Hypothalamus (tissue), 51 donors: Measurements from ENCODE around the gene PLEKHM3.

Experiments
- DNase-seq, 51 donors: peaks; one replicate each; lab custom pipeline; 2025; lab: John Stamatoyannopoulos, UW

PLEKHM3 gene

DNA sequence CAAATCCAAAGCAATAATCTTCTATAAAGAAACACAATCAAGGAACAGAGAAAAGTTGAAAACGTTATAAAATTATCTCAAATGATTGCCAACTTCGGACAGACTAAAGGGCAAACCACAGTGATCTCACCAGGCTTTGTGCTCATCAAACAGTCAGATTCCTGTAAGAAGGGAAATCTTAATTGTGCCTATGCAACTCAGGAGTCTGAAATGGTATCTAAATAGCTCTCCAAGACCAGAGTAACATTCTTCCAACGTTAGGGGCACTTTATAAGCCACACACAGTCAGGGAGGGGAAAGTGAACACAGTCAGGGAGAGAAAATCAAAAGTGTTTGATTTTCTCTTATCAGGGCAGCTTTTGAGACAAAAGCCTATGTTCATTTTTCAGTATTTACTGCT is 29.4 kb downstream of the PLEKHM3 start:
- DNase-seq, result no peak

DNA sequence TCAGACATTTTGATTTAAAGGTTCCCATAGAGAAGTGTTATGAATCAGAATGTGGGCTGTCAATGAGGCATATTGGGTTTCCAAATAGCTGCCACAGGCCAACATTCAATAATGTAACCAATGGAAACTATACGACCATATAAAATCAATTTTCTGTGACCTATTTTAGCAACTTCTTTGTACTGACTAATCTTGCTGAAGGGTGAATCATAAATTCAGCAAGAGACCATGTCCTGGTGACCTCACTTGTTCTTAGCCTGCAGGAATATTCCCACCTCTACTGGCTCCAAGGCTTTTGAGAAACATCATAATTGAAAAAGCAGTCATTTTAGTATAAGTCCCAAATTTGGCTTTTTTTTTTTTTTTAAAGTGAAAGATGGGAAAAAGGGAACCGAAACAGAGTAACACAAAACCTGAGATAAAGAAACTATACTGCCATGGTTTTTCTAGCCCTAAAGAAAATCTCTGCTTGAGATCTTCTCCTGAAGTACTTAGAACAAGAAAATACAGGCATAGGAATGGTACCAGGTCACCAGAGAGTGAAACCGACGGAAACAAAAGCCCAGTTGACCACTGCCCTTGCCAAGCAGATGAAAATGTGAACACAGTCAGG is 32.1 kb downstream of the PLEKHM3 start:
- DNase-seq, result no peak

DNA sequence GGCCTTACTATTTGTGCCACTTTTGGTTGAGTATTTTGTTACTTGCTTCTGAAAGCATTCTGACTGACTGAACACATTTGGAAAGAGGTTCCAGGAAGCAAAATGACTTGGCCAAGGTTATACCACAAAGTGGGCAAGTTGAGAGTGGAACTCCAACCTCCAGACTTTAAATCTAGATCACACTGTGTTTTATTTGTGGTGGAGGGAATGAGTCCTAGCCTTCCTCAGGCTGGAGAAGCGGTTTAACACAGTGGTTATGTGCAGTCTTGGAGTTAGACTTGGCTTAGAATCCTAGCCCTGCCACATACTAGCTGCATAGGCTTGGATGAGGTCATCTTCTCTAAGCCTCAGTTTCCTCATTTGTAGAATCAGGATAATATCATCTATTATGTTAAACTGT is 33.4 kb downstream of the PLEKHM3 start:
- DNase-seq, result no peak

DNA sequence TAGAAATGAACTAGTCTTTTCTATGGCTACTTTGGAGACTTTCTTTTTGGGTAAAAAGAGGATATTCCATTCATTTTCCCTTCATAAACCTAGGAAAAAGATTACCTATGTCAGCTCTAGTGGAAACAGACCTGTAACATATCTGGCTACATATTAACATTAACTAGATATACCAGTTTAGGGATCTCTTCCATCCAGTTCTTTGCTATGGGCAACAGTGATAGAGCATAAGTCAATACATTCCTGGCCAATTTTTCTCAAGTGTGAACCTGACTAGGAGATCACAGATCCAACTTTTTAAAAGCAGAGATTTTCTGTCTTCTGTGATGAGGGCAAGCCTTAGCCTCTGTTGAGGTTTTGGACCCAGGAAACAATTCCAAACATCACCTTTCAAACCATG is 34.5 kb downstream of the PLEKHM3 start:
- no peak for DNase-seq

DNA sequence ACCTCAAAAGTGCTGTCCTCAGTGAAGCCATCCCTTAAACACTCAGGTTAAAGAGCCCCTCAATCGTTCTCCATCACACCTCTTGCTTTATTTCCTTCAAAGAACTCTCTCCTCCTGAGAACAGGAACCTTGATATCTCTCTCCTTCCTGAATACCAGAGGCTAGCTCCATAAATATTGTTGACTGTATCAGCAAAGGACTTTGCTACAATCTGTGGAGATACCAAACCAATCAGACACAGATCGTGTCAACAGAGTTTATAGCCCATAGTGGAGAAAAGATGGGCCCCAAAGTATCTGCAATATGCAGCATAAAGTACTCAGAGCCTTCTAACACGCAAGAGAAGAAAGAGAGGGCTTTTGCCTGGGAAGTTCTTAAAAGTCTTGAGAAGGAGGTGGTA is 36.4 kb downstream of the PLEKHM3 start:
- DNase-seq, result no peak

DNA sequence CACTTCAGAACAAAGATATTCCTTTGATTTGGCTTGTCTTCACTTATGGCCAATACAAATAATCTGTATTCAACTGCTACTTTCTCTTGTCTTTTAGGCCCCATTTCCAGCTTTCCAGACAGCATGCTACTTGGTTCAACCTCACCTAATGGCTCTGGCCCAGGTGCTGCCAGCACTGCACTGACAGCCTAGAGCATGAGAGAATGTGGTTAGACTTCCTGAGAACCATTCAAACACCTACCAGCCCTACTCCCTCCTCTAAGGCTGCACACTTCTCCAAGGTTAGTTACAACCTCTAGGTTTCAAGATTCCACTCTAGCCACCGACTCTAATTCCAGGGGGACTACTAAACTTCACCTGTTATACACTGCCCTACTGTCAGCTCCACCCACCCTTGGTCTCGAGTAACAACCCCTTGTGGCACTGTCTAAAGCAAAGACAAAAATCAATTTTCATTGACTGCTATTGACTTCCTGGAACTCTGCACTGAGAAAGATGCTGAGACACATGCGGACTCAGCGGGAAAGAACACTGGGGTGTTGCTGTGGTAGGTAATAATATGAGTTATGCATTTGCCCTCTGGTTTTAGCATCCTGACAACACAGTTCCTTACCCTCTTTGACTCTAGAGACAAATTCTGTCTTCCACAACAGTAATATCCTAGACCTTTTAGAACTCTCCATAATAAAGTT is 38.2 kb downstream of the PLEKHM3 start:
- DNase-seq, result no peak

DNA sequence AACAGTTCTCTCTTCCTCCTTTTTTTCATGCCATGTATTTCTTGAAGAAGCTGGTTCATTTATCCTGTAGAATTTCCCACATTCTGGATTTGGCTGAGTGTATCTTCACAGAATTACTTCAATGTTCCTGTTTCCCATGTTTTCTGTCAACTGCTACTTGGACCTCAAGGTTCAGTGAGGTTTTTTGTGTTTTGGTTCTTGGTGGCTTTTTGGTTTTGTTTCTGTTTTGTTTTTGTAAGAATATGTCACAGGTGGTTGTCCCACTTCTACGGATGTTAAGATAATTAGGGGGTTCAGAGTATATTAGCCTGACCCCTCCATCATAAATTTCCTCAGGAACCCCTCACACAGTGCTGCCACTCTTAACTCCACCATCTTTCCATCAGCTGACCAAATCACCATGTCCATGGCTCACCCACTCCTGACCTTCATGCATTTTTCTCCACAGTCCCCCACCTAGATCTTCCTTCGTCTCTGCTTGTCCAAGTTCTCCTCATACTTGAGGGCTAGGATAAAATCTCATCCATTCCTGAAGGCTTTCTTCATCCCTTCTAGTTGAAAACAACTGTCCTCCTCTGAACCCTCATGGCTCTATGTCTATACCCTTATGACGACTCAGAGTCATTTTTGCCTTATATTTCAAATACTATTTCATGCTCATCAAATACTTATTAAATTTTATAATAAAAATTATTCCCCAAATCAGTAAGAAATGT is 40.4 kb downstream of the PLEKHM3 start:
- DNase-seq, result no peak

DNA sequence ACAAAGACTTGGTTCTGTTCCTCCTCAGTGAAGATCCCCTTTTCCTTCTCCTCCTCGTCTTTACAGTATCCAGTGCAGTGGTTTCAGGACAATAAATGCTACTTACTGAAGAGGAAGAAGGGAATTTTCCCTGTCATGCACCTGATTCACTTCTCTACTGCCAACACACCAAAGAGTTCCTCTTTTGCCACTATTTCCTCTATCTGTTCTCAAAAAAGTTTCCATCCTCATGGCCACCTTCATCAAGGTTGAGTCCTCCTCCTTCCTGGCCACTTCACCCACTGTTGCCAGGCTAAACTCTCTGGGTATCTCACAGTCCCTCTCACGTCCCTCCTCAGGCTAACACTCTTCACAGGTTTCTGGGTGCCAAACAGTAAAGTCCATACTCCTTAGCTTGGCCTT is 41.7 kb downstream of the PLEKHM3 start:
- no peak for DNase-seq

DNA sequence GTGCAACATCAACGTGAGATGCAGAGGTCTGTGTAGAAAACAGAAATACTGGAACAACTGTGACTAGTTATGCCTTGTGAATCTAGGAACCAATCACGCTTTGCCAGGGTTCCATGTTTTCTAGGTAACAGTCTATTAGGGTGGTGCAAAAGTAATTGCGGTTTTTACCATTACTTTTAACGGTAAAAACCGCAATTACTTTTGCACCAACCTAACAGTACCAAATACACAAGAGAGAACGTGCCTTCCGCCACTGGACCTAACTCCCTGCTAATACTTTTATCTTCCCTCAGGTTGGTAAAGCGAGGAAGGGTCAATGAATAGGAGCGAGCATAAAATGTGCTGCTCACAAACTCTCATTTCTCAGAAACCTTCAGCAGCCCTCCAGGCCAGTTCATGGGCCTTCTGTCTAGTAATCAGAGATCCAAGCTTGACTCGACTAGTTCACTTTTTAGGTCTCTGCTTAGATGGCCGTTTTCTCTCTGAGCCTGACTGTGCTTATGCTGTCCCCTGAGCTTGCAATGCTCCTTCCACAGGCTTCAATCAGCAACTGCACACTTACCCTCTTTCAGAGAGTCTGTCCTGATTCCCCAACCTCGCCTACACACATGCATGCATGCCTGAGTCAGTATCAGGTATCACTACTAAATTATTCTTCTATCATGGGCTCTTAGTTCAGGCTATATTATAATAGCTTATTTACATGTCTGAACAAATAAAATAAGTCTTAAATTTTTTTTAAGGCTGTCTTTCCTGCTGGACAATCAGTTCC is 47.0 kb downstream of the PLEKHM3 start:
- no peak for DNase-seq

DNA sequence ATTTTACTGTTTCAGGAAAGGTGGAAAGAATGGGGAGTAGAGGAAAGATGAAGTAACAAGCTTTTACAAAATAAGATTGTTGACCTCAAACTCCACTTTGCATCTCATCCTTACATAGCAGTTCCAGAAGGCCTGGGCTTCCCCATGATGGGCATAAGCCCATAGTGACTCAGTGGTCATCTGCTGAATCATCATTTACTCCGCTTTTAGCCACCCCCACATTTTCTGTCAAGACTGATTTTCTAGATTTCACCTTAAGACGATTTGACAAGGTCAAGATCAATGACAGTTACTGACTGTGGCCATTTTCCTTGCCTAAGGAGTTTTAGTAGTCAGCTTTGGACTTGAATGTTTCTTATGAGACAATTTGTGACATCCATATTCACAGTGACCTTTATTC is 49.4 kb downstream of the PLEKHM3 start:
- no peak for DNase-seq

DNA sequence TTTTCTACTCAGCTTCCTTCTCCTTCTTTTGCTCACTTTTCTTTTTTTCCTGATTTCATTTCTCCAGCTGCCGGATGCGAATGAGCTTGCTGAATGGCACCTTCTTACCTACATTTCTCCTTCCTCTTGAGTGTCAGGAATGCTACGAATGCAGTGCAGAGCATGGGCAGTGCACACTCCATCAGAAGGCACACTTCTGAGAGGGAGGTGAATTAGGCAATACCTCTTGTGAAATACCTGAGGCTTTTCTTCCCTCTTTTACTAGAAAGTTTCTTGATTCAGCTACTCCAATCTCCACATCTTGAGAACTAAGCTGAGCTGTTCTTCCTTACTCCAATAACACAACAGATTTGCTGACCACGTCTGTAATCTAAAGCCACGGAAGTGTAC is 51.1 kb downstream of the PLEKHM3 start:
- DNase-seq, result no peak

DNA sequence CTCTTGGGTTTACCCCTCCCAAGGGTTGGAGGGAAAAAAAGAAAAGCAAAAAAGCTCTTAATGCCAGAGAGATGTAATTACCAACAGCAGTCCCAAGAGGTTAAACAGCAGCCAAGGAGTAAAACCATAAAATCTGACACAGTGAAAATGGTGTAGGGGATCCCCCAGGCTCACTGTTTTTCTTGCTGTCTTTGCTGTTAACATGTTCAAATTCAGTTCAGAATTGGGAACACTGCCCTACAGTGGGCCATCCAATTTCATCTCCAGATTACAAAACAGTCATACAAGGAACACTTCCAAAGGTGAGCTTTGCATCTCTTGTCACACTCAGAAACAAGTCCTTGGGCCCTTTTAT is 54.5 kb downstream of the PLEKHM3 start:
- no peak for DNase-seq

DNA sequence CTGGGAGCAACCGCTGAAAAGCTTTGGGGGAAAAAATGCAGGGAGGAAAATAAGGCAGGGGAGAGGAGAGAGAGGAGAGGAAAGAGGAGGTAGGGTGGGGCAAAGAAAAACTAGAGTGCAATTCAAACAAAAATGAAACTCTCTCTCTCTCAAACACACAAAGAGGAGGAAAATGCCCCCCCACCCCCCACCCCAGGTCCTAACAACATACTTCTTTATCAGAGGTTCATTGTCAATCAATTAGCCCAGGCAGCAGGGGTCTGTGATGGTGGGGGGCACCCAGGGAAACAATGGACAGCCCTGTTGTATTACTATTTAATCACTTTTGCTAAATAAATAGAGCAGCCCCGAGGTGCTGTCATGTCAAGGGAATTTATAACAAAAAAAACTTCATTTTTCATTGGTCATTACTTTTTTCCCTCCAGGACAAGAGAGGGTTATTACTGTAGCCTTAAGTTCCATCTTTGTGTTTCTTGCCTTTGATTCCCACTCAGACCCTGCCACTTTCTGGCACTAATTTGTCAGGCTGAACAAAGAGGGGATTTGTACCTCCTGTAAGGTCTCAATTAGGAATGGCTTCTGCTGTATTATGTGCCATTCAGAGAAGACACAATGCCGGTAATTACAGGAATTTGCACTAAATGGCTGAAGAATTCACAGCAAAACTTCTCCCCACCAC is 55.0 kb downstream of the PLEKHM3 start:
- DNase-seq, result no peak

DNA sequence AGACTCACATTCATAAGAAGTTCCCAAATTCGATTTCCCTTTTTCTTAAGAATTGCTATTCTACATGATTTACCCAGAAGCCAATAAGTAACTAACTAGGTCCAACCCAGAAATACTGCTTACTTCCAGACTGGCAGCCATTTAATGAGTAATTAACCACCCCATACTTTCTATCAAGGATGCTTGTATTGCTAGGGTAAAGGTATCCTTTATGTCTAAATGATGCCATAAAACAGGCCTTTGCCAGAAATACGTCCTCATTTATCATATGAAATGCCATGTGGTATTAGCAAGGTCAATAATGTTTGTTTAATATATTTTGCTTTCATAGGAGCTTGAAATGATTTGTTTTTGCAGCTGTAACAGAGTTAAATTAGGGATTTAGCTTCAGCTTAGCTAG is 56.1 kb downstream of the PLEKHM3 start:
- no peak for DNase-seq

DNA sequence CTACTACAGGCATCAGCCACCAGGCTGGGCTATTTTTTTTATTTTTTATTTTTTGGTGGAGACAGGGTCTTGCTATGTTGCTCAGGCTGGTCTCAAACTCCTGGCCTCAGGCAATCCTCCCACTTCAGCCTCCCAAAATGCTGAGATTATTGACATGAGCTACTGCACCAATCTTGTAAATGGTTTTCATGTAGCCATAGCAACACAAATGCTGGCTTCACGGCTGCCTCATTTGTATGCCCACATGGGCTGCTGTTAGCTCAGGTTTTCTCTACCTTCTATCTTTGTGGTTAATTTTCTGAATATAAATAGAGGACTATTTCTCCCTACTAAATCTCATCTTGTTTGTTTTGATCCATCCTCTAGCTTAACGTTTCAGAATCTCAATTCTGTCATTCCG is 58.2 kb downstream of the PLEKHM3 start:
- DNase-seq, result no peak

DNA sequence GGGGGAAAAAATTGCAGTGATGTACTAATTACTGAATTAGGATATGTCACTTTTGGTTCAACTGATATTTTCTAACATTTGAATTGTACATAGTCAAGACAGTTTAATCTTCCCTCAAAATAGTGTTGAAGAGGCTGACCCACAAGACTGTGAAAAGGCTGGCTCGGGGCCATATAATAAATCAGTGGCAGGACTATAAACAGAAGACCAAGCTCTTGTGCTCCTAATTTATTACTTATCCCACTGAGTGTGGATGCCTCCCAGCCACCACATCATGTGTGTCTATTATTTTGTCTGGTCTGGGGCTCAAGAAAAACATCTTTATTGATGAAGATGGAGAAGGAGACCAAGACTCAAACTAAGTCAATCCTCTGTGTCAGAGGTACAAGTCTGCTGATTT is 64.4 kb downstream of the PLEKHM3 start:
- no peak for DNase-seq

DNA sequence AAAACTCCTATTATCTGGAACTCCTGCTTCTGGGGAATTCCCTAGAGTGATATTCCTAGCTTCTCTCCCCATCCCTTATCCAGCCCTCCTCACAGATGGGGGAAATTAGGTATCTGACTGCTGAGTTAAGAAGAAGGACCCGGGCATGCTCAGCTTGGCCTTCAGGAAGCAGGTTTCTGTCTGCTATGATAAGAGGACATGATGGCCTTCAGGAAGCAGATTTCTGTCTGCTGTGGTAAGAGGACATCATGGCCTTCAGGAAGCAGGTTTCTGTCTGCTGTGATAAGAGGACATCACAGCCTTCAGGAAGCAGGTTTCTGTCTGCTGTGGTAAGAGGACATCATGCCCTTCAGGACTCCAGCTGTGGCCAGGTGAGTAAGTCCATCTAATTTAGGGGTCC is 65.2 kb downstream of the PLEKHM3 start:
- no peak for DNase-seq

DNA sequence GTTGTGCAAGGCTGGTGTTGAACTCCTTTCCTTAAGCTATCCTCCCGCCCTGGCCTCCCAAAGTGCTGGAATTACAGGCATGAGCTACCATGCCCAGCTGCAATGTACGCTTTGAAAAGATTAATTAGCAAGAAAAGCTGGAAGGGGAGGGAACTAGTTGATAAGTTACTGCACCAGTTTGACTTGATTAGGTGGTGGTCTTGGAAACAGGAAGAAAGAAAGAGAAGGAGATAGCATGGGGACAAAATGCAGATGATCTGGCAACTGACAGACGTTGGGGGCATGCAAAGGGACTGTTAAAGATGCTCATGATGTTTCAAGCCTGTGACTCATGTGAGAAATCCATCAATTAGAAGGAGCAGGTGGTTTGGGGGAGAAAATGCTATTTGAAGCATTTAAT is 68.6 kb downstream of the PLEKHM3 start:
- no peak for DNase-seq

DNA sequence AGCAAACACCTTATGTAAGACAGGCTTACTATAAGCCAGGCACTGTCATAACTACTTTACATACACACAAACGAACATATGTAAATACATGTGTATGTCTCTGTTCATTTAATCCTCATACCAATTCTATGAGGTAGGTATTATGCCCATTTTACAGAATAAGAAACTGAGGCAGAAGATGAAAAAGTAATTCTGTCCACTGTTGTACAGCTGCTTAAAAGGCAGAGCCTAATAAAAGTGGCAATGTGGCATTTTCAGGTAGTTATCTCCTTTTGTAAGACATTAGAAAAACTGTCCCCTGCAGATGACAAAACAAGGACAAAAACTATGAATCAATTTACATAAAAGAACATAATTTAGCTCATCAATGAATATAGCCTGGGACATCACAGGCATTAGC is 69.9 kb downstream of the PLEKHM3 start:
- DNase-seq, result no peak

DNA sequence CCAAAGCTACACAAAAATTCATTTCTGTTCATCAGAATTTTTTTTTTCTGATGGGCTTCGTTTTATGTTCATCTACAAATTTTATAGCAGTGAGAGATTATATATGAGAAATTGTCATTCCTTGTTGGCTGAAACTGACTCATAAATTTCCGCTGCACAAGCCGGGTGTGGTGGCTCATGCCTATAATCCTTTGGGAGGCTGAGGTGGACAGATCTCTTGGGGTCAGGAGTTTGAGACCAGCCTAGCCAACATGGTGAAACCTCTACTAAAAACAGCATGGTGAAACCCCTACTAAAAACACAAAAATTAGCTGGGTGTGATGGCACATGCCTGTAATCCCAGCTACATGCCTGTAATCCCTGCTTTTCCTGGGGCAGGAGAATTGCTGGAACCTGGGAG is 72.0 kb downstream of the PLEKHM3 start:
- DNase-seq, result no peak
